ENCODE data around the gene CAMTA1. TPM values are rescaled to one million over a fixed set of nuclear protein-coding genes. Genes with fewer than 3 reads are reported as not detected.

Gene CAMTA1
- polyA plus RNA-seq, 1 donor from 2014 or later = 162 TPM

DNA sequence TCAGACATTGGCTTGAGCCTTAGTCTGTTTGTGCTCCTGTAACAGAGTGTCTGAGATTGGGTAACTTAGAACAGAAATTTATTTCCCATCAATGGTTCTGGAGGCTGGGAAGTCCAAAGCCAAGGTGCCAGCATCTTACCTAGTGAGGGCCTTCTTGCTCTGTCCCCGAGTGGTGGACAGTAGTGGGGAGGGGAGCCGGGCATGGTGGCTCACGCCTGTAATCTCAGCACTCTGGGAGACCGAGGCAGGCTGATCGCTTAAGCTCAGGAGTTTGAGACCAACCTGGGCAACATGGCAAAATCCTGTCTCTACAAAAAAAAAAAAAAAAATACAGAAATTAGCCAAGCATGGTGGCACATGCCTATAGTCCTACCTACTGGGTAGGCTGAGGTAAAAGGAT lies 649.3 kb downstream of the CAMTA1 start:
- Histone ChIP-seq H3K79me2 (replicated peaks; ENCODE audit: insufficient read depth, low read length) (no peaks in the 10 kb centered on the region), H3K9me3 (ENCODE audit: low read length) (no peaks in the 10 kb centered on the region), H2AFZ (ENCODE audit: low read depth, low read length) (no peak overlapping the region), H3K4me2 (ENCODE audit: low read length) (no peak overlapping the region), H3K9me2 (ENCODE audit: insufficient read depth, low read length) (no peaks in the 10 kb centered on the region), H3K4me3 (ENCODE audit: low read length) (no peak overlapping the region), H3K36me3 (ENCODE audit: insufficient read depth, low read length) (no peaks in the 10 kb centered on the region), H3K27me3 (ENCODE audit: insufficient read depth, low read depth, low read length) (no peaks in the 10 kb centered on the region), H3K27ac (ENCODE audit: low read length) (no peak overlapping the region), H3F3A (ENCODE audit: insufficient read depth, low read length, poor library complexity, severe bottlenecking) (no peaks in the 10 kb centered on the region), H3K9ac (ENCODE audit: low read length) (no peak overlapping the region), H4K20me1 (ENCODE audit: insufficient read depth) (no peaks in the 10 kb centered on the region)
- TF ChIP-seq TAF1 (IDR thresholded peaks at IDR 0.05; ENCODE audit: low read depth) = no peak
- TF ChIP-seq SMC3 (conservative IDR thresholded peaks at IDR 0.05; ENCODE audit: poor library complexity) = no peak
- no peak for TF ChIP-seq MXI1 (conservative IDR thresholded peaks at IDR 0.05; ENCODE audit: poor library complexity, severe bottlenecking)
- TF ChIP-seq EP300 (conservative IDR thresholded peaks at IDR 0.05; ENCODE audit: poor library complexity, severe bottlenecking) = no peak
- TF ChIP-seq, protein P1, sequence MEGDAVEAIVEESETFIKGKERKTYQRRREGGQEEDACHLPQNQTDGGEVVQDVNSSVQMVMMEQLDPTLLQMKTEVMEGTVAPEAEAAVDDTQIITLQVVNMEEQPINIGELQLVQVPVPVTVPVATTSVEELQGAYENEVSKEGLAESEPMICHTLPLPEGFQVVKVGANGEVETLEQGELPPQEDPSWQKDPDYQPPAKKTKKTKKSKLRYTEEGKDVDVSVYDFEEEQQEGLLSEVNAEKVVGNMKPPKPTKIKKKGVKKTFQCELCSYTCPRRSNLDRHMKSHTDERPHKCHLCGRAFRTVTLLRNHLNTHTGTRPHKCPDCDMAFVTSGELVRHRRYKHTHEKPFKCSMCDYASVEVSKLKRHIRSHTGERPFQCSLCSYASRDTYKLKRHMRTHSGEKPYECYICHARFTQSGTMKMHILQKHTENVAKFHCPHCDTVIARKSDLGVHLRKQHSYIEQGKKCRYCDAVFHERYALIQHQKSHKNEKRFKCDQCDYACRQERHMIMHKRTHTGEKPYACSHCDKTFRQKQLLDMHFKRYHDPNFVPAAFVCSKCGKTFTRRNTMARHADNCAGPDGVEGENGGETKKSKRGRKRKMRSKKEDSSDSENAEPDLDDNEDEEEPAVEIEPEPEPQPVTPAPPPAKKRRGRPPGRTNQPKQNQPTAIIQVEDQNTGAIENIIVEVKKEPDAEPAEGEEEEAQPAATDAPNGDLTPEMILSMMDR (IDR thresholded peaks at IDR 0.05; ENCODE audit: poor library complexity, severe bottlenecking) = no peak

DNA sequence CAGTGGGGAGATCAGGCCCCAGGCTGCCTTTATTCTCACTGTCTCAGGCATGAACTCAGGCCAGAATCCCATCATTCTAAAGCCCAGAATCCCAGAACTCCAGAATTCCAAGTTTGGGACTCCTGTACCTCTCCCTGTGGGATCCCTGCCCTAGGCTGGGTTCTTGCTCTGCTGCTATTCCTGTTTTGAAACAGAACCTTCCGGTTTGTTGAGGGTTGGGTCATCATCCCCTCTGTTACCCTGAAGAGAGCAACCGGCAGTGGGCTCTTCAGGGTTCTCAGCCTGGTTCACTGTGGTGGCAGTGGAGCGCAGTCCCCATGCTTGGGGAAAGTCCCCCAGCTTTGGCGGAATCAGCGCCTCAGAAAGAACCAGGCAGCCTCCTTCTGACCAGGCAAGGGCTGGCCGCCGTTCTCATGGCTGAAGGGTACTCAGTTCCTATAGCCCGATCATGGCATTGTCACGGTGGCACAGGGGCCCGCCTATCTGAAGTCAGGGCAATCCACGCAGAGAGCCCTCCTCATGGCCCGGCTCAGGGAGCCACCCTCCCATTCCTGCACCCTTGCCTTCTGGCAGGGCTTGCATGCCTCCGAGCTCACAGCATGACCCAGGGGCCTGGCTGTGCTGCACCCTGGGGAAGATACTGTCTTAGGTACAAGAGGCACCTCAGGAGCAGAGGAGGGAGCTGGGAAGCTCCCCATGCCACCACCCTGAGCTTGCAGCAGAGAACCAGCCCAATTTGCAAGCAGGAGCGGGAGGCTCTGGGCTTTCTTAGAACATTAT lies 650.2 kb downstream of the CAMTA1 start:
- Histone ChIP-seq H2AFZ (ENCODE audit: low read depth, low read length) (no peak overlapping the region), H3K27me3 (ENCODE audit: insufficient read depth, low read depth, low read length) (no peaks in the 10 kb centered on the region), H3K4me3 (ENCODE audit: low read length) (no peak overlapping the region), H3K79me2 (replicated peaks; ENCODE audit: insufficient read depth, low read length) (no peaks in the 10 kb centered on the region), H3K9me2 (ENCODE audit: insufficient read depth, low read length) (no peaks in the 10 kb centered on the region), H3K36me3 (ENCODE audit: insufficient read depth, low read length) (no peaks in the 10 kb centered on the region), H3K4me2 (ENCODE audit: low read length) (no peak overlapping the region), H3F3A (ENCODE audit: insufficient read depth, low read length, poor library complexity, severe bottlenecking) (no peaks in the 10 kb centered on the region), H3K9ac (ENCODE audit: low read length) (no peak overlapping the region), H4K20me1 (ENCODE audit: insufficient read depth) (no peaks in the 10 kb centered on the region), H3K9me3 (ENCODE audit: low read length) (no peaks in the 10 kb centered on the region), H3K27ac (ENCODE audit: low read length) (no peak overlapping the region)
- TF ChIP-seq POLR2AphosphoS5 (IDR thresholded peaks at IDR 0.05) = no peak

DNA sequence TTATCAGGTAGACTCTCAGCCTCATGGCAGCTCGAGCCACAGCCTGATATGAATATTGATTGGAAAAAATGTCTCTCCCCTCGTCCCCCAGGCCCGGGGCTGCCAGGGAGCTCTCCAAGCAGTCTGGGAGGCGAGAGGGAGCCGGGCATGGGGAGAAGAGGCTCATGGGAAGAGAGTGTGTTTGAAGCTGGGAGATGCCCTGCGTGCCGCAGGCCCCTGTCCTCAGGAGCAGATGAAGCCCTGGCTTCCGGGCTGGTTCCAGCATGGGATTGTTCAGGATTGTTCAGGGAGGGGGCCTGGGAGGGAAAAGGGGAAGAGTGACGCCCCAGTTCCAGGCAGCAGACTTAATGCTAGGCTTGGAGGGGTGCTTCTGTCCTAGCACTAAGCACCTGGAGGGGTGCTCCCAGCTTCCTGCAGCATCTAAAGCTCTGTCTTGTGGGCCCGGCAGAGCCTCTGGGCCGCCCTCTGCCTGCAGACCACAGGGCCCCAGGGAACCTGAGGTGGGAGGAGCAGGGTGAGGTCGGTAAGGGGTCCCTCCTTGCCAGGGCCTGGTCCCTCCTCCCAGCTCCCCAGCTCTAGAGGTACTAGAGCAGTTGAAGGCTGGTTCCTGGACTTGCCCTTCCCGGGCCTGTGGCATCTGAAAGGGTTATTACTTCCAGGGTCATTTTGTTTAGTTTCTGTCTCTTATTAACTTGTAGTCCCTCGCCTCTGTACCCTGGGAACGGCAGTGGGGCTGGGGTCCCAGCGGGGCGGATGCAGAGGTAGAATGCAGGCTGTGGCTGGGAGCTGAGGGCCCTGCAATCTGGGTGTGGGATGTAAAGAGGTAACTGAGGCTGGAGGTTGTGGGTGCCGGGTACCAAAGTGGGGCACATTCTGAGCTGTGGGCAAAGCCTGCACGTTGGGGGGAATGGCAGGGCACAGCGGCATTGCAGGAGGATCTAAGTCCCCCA lies 651.1 kb downstream of the CAMTA1 start:
- no peaks in the 10 kb centered on the region for H4K20me1 ChIP-seq (ENCODE audit: insufficient read depth)
- no peaks in the 10 kb centered on the region for H3K9me3 ChIP-seq (ENCODE audit: low read length)
- no peak overlapping the region for H3K4me3 ChIP-seq (ENCODE audit: low read length)
- no peaks in the 10 kb centered on the region for H3K27me3 ChIP-seq (ENCODE audit: insufficient read depth, low read depth, low read length)
- no peaks in the 10 kb centered on the region for H3F3A ChIP-seq (ENCODE audit: insufficient read depth, low read length, poor library complexity, severe bottlenecking)
- H3K79me2 ChIP-seq (replicated peaks; ENCODE audit: insufficient read depth, low read length) = no peaks in the 10 kb centered on the region
- no peaks in the 10 kb centered on the region for H3K9me2 ChIP-seq (ENCODE audit: insufficient read depth, low read length)
- no peak overlapping the region for H3K9ac ChIP-seq (ENCODE audit: low read length)
- no peak overlapping the region for H2AFZ ChIP-seq (ENCODE audit: low read depth, low read length)
- TF ChIP-seq RAD21 (conservative IDR thresholded peaks at IDR 0.05) = no peak
- TF ChIP-seq, protein P1 (IDR thresholded peaks at IDR 0.05; ENCODE audit: poor library complexity, severe bottlenecking) = no peak
- no peak for TF ChIP-seq EP300 (conservative IDR thresholded peaks at IDR 0.05; ENCODE audit: poor library complexity, severe bottlenecking)
- TF ChIP-seq SMC3 (conservative IDR thresholded peaks at IDR 0.05; ENCODE audit: poor library complexity) = no peak
- no peak for TF ChIP-seq POLR2AphosphoS5 (IDR thresholded peaks at IDR 0.05)
- no peak for TF ChIP-seq MXI1 (conservative IDR thresholded peaks at IDR 0.05; ENCODE audit: poor library complexity, severe bottlenecking)
- TF ChIP-seq EZH2 (IDR thresholded peaks at IDR 0.05; ENCODE audit: borderline replicate concordance, insufficient read depth, low read length, poor library complexity, severe bottlenecking) = no peak
- no peak for TF ChIP-seq TAF1 (IDR thresholded peaks at IDR 0.05; ENCODE audit: low read depth)
- TF ChIP-seq, protein P2, sequence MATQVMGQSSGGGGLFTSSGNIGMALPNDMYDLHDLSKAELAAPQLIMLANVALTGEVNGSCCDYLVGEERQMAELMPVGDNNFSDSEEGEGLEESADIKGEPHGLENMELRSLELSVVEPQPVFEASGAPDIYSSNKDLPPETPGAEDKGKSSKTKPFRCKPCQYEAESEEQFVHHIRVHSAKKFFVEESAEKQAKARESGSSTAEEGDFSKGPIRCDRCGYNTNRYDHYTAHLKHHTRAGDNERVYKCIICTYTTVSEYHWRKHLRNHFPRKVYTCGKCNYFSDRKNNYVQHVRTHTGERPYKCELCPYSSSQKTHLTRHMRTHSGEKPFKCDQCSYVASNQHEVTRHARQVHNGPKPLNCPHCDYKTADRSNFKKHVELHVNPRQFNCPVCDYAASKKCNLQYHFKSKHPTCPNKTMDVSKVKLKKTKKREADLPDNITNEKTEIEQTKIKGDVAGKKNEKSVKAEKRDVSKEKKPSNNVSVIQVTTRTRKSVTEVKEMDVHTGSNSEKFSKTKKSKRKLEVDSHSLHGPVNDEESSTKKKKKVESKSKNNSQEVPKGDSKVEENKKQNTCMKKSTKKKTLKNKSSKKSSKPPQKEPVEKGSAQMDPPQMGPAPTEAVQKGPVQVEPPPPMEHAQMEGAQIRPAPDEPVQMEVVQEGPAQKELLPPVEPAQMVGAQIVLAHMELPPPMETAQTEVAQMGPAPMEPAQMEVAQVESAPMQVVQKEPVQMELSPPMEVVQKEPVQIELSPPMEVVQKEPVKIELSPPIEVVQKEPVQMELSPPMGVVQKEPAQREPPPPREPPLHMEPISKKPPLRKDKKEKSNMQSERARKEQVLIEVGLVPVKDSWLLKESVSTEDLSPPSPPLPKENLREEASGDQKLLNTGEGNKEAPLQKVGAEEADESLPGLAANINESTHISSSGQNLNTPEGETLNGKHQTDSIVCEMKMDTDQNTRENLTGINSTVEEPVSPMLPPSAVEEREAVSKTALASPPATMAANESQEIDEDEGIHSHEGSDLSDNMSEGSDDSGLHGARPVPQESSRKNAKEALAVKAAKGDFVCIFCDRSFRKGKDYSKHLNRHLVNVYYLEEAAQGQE (IDR thresholded peaks at IDR 0.05; ENCODE audit: borderline replicate concordance) = no peak
- no peaks in the 10 kb centered on the region for H3K36me3 ChIP-seq (ENCODE audit: insufficient read depth, low read length)
- H3K4me2 ChIP-seq (ENCODE audit: low read length) = no peak overlapping the region
- no peak overlapping the region for H3K27ac ChIP-seq (ENCODE audit: low read length)

All from neural cell (in vitro differentiated cells).